Esophagus muscularis mucosa (tissue), 4 donors: ENCODE measurements around the gene ZMYND11.

Source experiments
- CTCF ChIP-seq, 3 experiments: fragments of 200-600 bp in 2 of 3; fragments of 450-650 bp in 1 of 3; sonication (generic) in 2 of 3; IDR thresholded peaks; one replicate each; pipeline ENCODE4 v1.5.1; 2017 to 2019; ENCODE audit warnings: antibody characterized with exemption in 3 of 3, mild to moderate bottlenecking in 2 of 3, moderate library complexity in 1 of 3
- EP300 ChIP-seq: sonication (generic); formaldehyde crosslinking; IDR thresholded peaks from one replicate; pipeline ENCODE4 v1.6.1; 2017; ENCODE audit warnings: antibody characterized with exemption
- POLR2A ChIP-seq: fragments of 450-650 bp; IDR thresholded peaks from one replicate; pipeline ENCODE4 v1.6.1; 2017; ENCODE audit warnings: antibody characterized with exemption, moderate library complexity, mild to moderate bottlenecking, low read depth
- POLR2AphosphoS5 ChIP-seq, 2 donors: sonication (generic); formaldehyde crosslinking; IDR thresholded peaks; one replicate each; pipeline ENCODE4 v1.6.1; 2017; ENCODE audit warnings: antibody characterized with exemption in 2 of 2

- TF ChIP-seq CTCF (IDR thresholded peaks at IDR 0.05) (no peak), POLR2A (no peak), EP300 (no peak), POLR2AphosphoS5 (IDR thresholded peaks at IDR 0.05) (no peak)
Observed at GRCh38 chr10:210297-210696, 75.0 kb downstream of the ZMYND11 start.
